ENCODE data around the gene INTS3.

The INTS3 gene

DNA sequence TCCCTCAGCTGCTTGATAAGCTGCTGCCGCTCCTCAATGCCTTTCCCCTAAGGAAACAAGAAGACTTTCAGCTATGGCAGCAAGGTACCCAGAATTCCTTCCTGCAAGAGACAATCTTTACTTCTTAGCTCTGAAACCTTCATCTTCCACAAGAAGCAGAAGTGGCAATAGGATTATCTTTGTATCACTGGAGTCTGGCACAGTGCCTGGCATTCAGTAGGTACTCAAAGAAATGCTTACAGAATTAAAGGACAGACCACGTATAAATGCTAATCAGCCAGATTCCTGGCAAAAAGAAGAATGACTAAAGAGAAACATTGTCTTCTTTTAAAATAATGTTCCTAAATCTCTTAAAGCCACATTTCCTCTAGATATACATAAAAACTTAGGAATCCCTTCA lies 91.0 kb downstream of the INTS3 start:
- no peak overlapping the region for H3K4me3 ChIP-seq (IDR thresholded peaks at IDR 0.05; ENCODE audit: insufficient read depth, low read depth, low read length)
- no peaks in the 10 kb centered on the region for H3K27me3 ChIP-seq (ENCODE audit: insufficient read depth, low read depth)
- H3K27ac ChIP-seq, result no peak overlapping the region
- no peaks in the 10 kb centered on the region for H4K20me1 ChIP-seq (ENCODE audit: insufficient read depth)
- TF ChIP-seq, protein P1, sequence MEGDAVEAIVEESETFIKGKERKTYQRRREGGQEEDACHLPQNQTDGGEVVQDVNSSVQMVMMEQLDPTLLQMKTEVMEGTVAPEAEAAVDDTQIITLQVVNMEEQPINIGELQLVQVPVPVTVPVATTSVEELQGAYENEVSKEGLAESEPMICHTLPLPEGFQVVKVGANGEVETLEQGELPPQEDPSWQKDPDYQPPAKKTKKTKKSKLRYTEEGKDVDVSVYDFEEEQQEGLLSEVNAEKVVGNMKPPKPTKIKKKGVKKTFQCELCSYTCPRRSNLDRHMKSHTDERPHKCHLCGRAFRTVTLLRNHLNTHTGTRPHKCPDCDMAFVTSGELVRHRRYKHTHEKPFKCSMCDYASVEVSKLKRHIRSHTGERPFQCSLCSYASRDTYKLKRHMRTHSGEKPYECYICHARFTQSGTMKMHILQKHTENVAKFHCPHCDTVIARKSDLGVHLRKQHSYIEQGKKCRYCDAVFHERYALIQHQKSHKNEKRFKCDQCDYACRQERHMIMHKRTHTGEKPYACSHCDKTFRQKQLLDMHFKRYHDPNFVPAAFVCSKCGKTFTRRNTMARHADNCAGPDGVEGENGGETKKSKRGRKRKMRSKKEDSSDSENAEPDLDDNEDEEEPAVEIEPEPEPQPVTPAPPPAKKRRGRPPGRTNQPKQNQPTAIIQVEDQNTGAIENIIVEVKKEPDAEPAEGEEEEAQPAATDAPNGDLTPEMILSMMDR (conservative IDR thresholded peaks at IDR 0.05; ENCODE audit: low read depth, low read length), result no peak
- no peak overlapping the region for H3K9ac ChIP-seq
- no peak overlapping the region for H2AFZ ChIP-seq (ENCODE audit: low read depth)
- peaks cover 19% of the 10 kb centered on the region; the same call in 1 of the 2 replicates for H3K36me3 ChIP-seq (ENCODE audit: insufficient read depth)
- H3K4me1 ChIP-seq (ENCODE audit: low read depth, poor library complexity, severe bottlenecking), result no peaks in the 10 kb centered on the region
- no peak overlapping the region for H3K4me2 ChIP-seq
- no peaks in the 10 kb centered on the region for H3K79me2 ChIP-seq (ENCODE audit: insufficient read depth, low read depth)
